COLO668 (cell line): ENCODE measurements around the gene HERC2.

Experiments used
- DNase-seq: peaks from one replicate; lab custom pipeline; 2025; ENCODE audit not compliant: unreplicated experiment; lab: John Stamatoyannopoulos, UW

The HERC2 gene

GRCh38 chr15:28101201-28101600 is 220.8 kb downstream of the HERC2 start:
- DNase-seq: no peak

GRCh38 chr15:28100516-28101195 is 221.3 kb downstream of the HERC2 start:
- no peak for DNase-seq

- DNase-seq: no peak
These were observed 222.3 kb downstream of the HERC2 start for GRCh38 chr15:28099555-28100140.

- DNase-seq: peak; percentile 35
These were observed 223.0 kb downstream of the HERC2 start, which contains the start of gene OCA2 for GRCh38 chr15:28098766-28099554. Gene OCA2, minus strand, starts transcription at chr15:28099315. Its CDS starts 17,441 bp downstream, at chr15:28081874.

DNA sequence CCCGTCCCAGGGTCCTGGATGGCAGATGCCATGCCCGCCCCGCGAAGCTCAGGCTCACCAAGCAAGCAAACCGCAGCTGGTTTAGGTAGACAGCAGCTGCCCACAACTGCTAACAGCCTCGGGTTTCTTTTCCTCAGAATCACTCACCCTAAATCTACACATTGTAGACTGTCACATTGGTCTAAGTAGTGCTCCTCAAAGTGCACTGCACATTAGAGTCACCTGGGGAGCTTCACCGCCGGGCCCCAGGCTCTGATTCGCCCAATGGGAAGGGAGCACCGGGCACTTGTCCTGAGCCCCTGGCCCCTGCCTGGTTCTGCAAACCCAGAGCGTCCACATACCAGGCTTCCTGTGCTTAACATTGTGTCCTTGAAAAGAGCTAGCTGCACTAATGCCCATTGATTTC is 223.6 kb downstream of the HERC2 start:
- DNase-seq: no peak

DNA sequence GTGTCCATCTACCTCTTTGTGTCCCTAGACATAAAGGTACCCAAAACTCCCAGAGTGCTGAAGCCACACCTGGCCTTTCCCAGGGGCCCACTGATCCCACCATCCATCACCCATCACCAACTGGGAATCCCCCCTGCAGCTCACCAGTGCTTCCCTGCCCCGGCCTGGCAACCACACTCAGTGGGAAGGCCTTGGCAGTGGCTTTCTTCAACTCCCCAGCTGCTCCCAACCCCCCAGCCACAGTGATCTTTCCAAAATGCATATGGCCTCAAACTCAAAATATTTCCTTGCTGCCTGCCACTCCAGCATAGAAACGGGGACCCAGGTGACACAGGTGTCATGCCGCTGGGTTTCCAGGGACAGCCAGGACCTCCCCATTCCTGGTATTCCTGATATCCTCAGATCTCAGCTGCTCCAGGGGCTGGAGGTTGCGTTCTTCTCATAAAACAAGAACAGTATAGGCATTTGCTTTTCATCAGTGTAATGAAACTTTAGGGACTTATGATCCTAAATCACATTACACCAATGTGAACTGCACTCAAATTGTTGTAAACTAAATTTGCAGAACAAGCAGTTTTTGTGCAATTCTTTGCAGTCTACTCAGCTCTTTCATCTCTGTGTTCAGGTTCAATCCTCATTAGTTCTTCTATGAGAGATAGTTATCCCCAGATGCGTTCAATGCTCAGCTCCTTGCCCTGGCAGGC is 224.2 kb downstream of the HERC2 start:
- no peak for DNase-seq

DNA sequence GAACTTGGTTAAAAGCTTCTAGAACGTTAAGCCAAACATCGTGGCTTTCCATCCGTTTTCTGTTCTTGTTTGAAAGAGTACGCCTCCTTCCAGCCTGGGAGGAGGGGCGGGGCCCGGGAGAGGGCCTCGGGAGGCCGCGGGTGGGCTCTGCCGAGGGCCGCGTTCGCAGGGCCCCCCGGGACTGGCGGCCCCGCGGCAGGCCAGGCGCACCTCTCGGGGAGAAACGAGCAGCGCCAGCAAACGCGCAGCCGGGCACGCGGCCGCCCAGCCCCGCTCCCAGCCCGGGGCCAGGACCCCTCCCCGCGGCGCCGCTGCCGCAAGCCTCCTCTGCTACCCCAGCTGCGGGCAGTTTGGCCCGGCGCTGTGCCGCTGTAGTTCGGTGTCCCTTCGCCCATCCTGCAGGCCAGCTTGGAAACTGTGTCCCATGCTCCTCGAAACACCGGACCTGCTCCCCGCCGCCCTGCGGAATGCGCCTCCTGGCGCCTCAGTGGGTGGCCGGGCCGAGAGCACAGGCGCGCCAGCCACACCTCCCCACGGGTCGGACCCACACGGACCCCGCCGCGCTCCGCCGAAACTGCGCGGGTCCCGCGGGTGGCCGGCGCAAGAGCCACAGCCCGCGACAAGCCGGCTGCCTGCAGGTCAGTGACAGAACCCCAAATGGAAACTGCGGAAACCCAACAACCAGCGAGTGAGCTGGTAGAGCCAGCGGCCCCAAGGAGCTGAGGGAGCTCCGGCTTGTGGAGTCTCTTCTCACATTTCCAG is 225.1 kb downstream of the HERC2 start:
- DNase-seq: peak; percentile 15

- DNase-seq: no peak
These were observed 225.6 kb downstream of the HERC2 start for GRCh38 chr15:28096411-28096669.

DNA sequence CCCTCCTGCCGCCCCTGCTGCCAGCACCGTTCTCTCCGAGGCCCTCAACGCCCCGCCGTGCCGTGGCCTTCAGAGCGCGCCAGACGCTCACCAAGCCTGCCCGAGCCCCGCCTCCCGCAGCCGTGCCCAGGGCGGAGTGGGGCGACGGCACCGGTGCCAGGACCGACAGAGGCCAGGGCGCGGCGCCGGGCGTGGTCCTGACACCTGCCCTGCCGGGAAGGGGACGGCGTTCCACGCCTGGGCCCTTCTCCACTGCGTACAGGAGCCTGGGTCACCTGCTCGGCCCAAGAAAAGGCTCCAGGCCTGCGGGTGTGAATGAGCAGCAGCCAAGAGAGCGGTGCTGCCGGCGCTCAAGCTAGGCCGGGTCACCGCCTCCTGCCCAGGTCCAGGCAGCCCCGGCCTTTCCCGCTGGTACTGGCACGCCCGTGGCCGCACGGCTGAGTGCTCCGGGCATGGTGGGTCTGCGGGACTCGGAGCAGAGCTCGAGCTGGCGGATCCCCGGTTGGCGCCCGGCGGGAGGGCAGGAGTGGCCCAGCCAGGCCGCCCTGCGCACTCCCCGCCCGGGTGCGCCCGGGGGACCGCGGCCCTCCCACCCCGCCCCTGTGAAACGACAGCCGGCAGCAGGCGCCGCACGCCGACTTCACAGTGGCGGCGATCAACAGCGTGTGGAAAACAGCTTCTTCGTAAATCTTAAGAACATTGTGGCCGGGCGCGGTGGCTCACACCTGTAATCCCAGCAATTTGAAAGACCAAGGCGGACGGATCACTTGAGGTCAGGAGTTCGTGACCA is 227.1 kb downstream of the HERC2 start:
- DNase-seq: peak; percentile 75

DNA sequence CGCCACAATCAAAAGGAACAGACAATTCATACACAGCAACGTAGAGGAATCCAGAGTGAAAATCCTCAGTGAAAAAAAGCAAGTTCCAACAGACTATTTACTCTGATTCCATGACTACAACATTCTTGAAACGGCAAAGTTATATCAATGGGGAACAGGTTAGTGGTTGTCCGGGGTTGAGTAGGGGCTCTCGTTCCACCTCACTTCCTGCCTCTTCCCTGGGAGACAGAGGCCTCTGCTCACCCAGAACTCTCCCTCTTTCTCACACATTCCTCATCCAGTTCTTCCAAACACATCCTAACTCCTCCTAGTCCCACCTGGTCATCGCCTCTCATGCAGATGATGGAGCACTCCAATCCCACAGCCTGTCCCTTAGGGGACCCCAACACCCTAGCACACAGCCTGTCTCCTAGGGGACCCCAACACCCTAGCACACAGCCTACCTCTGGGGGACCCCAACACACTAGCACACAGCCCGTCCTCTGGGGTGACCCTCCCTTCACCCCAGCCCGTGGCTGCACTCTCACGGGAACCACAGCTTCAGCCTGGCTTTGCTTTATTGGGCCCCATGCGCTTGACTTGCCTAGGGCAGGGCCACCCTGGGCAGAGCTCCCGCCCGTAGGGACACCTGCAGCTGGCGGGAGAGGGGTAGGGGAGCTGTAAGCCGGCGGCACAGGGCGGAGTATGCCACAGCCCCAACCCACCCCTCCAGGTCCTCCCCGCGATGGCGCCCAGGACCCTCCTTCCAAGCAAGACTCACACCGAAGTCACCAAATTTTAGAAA is 228.0 kb downstream of the HERC2 start:
- DNase-seq: peak; percentile 55

DNA sequence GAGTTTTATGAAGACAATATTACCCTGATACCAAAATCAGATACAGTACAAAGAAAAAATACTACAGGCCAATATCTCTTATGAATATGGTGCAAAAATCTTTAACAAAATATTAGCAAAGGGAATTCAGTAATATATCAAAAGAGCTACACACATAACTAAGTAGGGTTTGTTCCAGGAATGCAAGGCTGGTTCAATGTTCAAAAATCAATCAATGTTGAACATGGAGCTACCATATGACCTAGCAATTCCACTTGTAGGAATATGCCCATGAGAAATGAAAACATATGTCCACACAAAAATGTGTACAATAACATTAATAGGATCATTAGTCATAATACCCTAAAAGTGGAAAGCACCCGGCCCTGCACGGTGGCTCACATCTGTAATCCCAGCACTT is 230.7 kb downstream of the HERC2 start:
- DNase-seq: no peak

DNA sequence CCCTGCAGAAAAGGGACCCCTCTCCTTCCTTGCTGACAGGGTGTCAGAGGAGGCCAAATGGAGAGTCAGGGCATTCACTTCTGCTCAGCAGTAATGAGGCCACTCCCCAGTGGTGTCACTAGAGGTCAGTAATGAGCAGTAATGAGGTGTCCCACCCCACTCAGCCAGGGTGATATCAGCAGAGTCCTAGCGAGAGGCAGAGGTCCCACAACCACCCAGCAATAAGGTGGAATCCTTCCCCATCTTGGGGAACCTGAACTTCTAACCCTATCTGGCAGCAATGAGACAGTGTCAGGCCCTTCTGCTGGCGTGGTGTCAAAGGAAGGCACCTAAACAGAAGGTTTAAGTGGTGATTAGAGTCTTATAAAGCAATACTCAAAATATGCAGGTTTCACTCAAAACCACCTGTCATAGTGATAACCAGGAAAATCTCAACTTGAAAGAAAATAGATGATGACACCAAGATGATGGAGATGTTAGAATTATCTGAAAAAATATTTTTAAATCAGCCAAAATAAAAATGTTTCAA is 235.7 kb downstream of the HERC2 start:
- DNase-seq: peak; percentile 44

GRCh38 chr15:28085489-28086174 is 236.3 kb downstream of the HERC2 start:
- DNase-seq: no peak

- DNase-seq: no peak
These were observed 237.4 kb downstream of the HERC2 start for GRCh38 chr15:28084547-28084946.

DNA sequence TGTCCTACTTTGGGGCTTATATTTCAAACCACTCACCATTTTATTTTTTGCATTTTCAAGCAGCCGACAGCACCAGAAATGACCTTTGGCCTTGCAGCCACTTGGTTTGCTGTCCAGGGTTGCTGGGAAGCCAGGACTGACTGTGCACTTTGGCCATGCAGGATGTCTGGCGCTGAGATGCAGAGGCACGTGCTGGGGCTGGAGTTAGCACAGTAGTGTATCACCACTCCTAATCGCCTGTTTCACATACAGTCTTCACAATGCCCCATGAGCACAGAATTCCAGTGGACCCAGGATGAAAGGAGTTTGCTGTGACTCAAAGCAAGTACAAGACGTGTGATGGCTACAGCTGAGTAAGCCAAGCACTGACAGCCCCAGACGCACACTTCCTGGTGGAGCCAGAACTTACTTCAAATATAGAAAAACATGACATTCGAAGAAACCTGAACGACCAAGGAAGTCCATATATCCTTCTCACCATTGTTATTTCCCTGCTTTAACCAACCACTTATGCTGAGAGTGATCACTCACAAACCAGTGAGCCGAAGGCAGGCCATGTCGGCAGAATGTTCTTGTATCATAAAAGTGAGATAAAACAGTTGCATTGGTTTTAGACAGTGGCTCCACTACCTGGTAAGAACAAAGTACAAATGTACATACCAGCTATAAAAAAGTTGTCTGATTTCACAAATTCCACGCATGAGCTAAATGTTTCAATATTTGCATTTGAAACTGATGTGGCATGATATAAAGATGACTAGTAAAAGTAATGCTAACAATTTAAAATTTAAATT is 238.9 kb downstream of the HERC2 start:
- no peak for DNase-seq

GRCh38 chr15:28081594-28081993 is 240.4 kb downstream of the HERC2 start:
- DNase-seq: no peak

GRCh38 chr15:28080386-28080785 is 241.6 kb downstream of the HERC2 start:
- no peak for DNase-seq
